Mucosa of descending colon (tissue), 3 donors: ENCODE measurements around the gene CTPS1. TPM values are rescaled to one million over a fixed set of nuclear protein-coding genes. Genes with fewer than 3 reads are reported as not detected.
A peak's percentile ranks its signal among the peaks of the same experiment; 100 is the strongest.

Experiments
- ATAC-seq: fragments of 200-7000 bp; cut with Tn5 transposase; one replicate; pipeline ENCODE4 v1.9.1; 2020; ENCODE audit warnings: mild to moderate bottlenecking, moderate library complexity
- DNase-seq, 3 donors: peaks; one replicate each; pipeline ENCODE4 v3.0.0-alpha.2; 2020
- H3K36me3 ChIP-seq: fragments of 200-600 bp; one replicate; pipeline ENCODE4 v1.8.0; 2021; ENCODE audit warnings: low read depth, mild to moderate bottlenecking
- H3K4me1 ChIP-seq: fragments of 200-600 bp; one replicate; pipeline ENCODE4 v1.8.0; 2021; ENCODE audit warnings: low read depth, mild to moderate bottlenecking
- H3K4me3 ChIP-seq: fragments of 200-600 bp; one replicate; pipeline ENCODE4 v1.8.0; 2021; ENCODE audit warnings: mild to moderate bottlenecking
- H3K9me3 ChIP-seq: fragments of 200-600 bp; one replicate; pipeline ENCODE4 v1.8.0; 2021; ENCODE audit warnings: mild to moderate bottlenecking
- CTCF ChIP-seq: fragments of 200-600 bp; IDR thresholded peaks from one replicate; pipeline ENCODE4 v1.8.0; 2022; ENCODE audit warnings: antibody characterized with exemption, mild to moderate bottlenecking
- intact Hi-C, 2 donors: fragments of 100-400 bp; cut with DNase I in 1 of 2; cut with micrococcal nuclease in 1 of 2; formaldehyde crosslinking; loops; one replicate each; pipeline versions ENCODE4 v1.11.0 to v1.11.1; 2022; cut with DNase I, micrococcal nuclease
- total RNA-seq, 3 donors: library from RNA; stranded (reverse); fragmentation: NEBNext Ultra II Directional in 2 of 3; extraction: Animal tissue kit (Norgen Biotek cat#: 25700) in 2 of 3; gene quantifications; one replicate each; pipeline versions ENCODE4 v1.2.1 to v1.2.4, GENCODE V29; 2021 to 2023
- donor health status: DM: no; HTN: no; CAD: no; lungs with moderate emphysema.
- donor health status: DM: no; HTN: no; CAD: no.
- donor health status: DM: no; HTN: yes; CAD: no.

CTPS1 gene
- total RNA-seq, 3 donors from 2014 or later = 6.5 to 49.1 (median 15.7) TPM

GRCh38 chr1:41020654-41021053, 41.2 kb downstream of the CTPS1 start:
- Histone ChIP-seq H3K36me3 (no peaks in the 10 kb centered on the region), H3K4me3 (no peak overlapping the region), H3K9me3 (no peaks in the 10 kb centered on the region), H3K4me1 (no peaks in the 10 kb centered on the region)
- TF ChIP-seq CTCF = no peak
- ATAC-seq (peak; percentile 73), DNase-seq (peak in 1 of 3 donors; percentile 28)
- intact Hi-C loops = no loop called here

GRCh38 chr1:41021526-41022308, 42.2 kb downstream of the CTPS1 start, which contains the start of gene SLFNL1:
Gene SLFNL1 (minus strand): TSS chr1:41021725. CDS start chr1:41020660, 1,065 bp downstream.
- H3K4me3 ChIP-seq = no peak within 1 kb of the TSS
- H3K9me3 ChIP-seq = no peaks in the 10 kb centered on the region
- intact Hi-C loops = no loop called here
- no peaks in the 10 kb centered on the region for H3K4me1 ChIP-seq
- DNase-seq (no peak), ATAC-seq (peak; percentile 43)
- TF ChIP-seq CTCF = no peak
- no peaks in the 10 kb centered on the region for H3K36me3 ChIP-seq

- Histone ChIP-seq H3K4me3 (no peak overlapping the region), H3K9me3 (no peaks in the 10 kb centered on the region), H3K36me3 (no peaks in the 10 kb centered on the region), H3K4me1 (no peaks in the 10 kb centered on the region)
- TF ChIP-seq CTCF = no peak
- no peak for DNase-seq
- intact Hi-C loops = no loop called here
- no peak for ATAC-seq
Measured at GRCh38 chr1:41022424-41022823, 42.9 kb downstream of the CTPS1 start.

GRCh38 chr1:41023279-41023990, 43.9 kb downstream of the CTPS1 start:
- DNase-seq = no peak
- ATAC-seq = no peak
- Histone ChIP-seq H3K4me1 (no peaks in the 10 kb centered on the region), H3K4me3 (no peak overlapping the region), H3K36me3 (no peaks in the 10 kb centered on the region), H3K9me3 (no peaks in the 10 kb centered on the region)
- intact Hi-C loops = no loop called here
- no peak for TF ChIP-seq CTCF

- ATAC-seq (no peak), DNase-seq (no peak)
- no peaks in the 10 kb centered on the region for H3K36me3 ChIP-seq
- no peaks in the 10 kb centered on the region for H3K4me1 ChIP-seq
- TF ChIP-seq CTCF = no peak
- no peaks in the 10 kb centered on the region for H3K9me3 ChIP-seq
- no peak overlapping the region for H3K4me3 ChIP-seq
- intact Hi-C loops = no loop called here
Measured at GRCh38 chr1:41024953-41025352, 45.5 kb downstream of the CTPS1 start.
